Gastroesophageal sphincter (tissue), 3 donors: ENCODE results near the gene CCT8.

Experiments
- CTCF ChIP-seq, 4 experiments: fragments of 200-600 bp in 2 of 4; fragments of 450-650 bp in 2 of 4; sonication (generic) in 1 of 4; IDR thresholded peaks; one replicate each; pipeline ENCODE4 v1.5.1; 2017 to 2019; ENCODE audit warnings: antibody characterized with exemption in 4 of 4, mild to moderate bottlenecking in 2 of 4, moderate library complexity in 2 of 4
- EP300 ChIP-seq: sonication (generic); formaldehyde crosslinking; IDR thresholded peaks from one replicate; pipeline ENCODE4 v1.6.1; 2017; ENCODE audit warnings: antibody characterized with exemption, mild to moderate bottlenecking
- POLR2A ChIP-seq, 2 donors: fragments of 450-650 bp; IDR thresholded peaks; one replicate each; pipeline ENCODE4 v1.6.1; 2017; ENCODE audit warnings: antibody characterized with exemption in 2 of 2, mild to moderate bottlenecking in 2 of 2, moderate library complexity in 1 of 2
- POLR2AphosphoS5 ChIP-seq: sonication (generic); formaldehyde crosslinking; IDR thresholded peaks from one replicate; pipeline ENCODE4 v1.6.1; 2017; ENCODE audit warnings: antibody characterized with exemption

GRCh38 chr21:29102791-29103257 lies 29.4 kb upstream of the CCT8 start:
- TF ChIP-seq CTCF (IDR thresholded peaks at IDR 0.05) (no peak), POLR2AphosphoS5 (no peak), POLR2A (IDR thresholded peaks at IDR 0.05) (no peak), EP300 (no peak)
